Caco-2 (cell line): ENCODE data around the gene SP3. TPM values are rescaled to one million over a fixed set of nuclear protein-coding genes. Genes with fewer than 3 reads are reported as not detected.

ENCODE experiments used
- BruUV-seq: library from RNA; stranded (reverse); fragments of 400-500 nt; replicated peaks from 2 replicates; lab custom pipeline; 2021; lab: Mats Ljungman, UMichigan
- CTCF ChIA-PET: fragments of 300-600 bp; sonication (Branson Sonifier 250); formaldehyde crosslinking; loops from one replicate; lab custom pipeline; 2022; ENCODE audit warnings: antibody characterized with exemption; lab: Charles Lee
- POLR2A ChIA-PET: fragments of 300-600 bp; sonication (Branson Sonifier 250); formaldehyde crosslinking; loops from one replicate; lab custom pipeline; 2022; ENCODE audit warnings: antibody characterized with exemption; lab: Charles Lee
- DNase-seq, 2 experiments: peaks; one replicate each; pipeline versions ENCODE4 v3.0.0 to v3.0.0-alpha.2; 2020 to 2022
- H3K27me3 ChIP-seq: replicated peaks from 2 replicates; pipeline ENCODE4 v1.6.0; 2011; ENCODE audit warnings: low read length; ENCODE audit not compliant: control insufficient read depth, insufficient read depth
- H3K36me3 ChIP-seq: 2 replicates; pipeline ENCODE4 v1.5.1; 2011; ENCODE audit warnings: low read length; ENCODE audit not compliant: control insufficient read depth, insufficient read depth
- H3K4me1 ChIP-seq: fragments of 250-450 bp; sonication (Bioruptor Pico); 2 replicates; pipeline ENCODE4 v1.5.1; 2020; ENCODE audit warnings: mild to moderate bottlenecking
- H3K4me3 ChIP-seq: 2 replicates; pipeline ENCODE4 v1.5.1; 2011; ENCODE audit warnings: low read depth, mild to moderate bottlenecking, control low read depth, low read length
- H3K9me3 ChIP-seq: fragments of 250-450 bp; sonication (Bioruptor Pico); 2 replicates; pipeline ENCODE4 v1.5.1; 2020; ENCODE audit warnings: mild to moderate bottlenecking, moderate library complexity
- H3K27ac Mint-ChIP-seq: one replicate; pipeline ENCODE4 v1.8.0; 2022; ENCODE audit warnings: mixed read lengths; ENCODE audit not compliant: unreplicated experiment
- H3K27me3 Mint-ChIP-seq: one replicate; pipeline ENCODE4 v1.8.0; 2022; ENCODE audit warnings: mixed read lengths; ENCODE audit not compliant: insufficient read depth, unreplicated experiment
- H3K36me3 Mint-ChIP-seq: one replicate; pipeline ENCODE4 v1.8.0; 2022; ENCODE audit warnings: mild to moderate bottlenecking, mixed read lengths; ENCODE audit not compliant: insufficient read depth, unreplicated experiment
- H3K4me1 Mint-ChIP-seq: one replicate; pipeline ENCODE4 v1.8.0; 2022; ENCODE audit warnings: low read depth, mixed read lengths; ENCODE audit not compliant: unreplicated experiment
- H3K4me3 Mint-ChIP-seq: one replicate; pipeline ENCODE4 v1.8.0; 2022; ENCODE audit warnings: mild to moderate bottlenecking, moderate library complexity, mixed read lengths; ENCODE audit not compliant: unreplicated experiment
- H3K9me3 Mint-ChIP-seq: one replicate; pipeline ENCODE4 v1.8.0; 2022; ENCODE audit warnings: mixed read lengths; ENCODE audit not compliant: unreplicated experiment
- intact Hi-C: fragments of 100-400 bp; cut with micrococcal nuclease; formaldehyde crosslinking; loops from one replicate; pipeline ENCODE4 v1.10.0; 2022; ENCODE audit not compliant: unreplicated experiment
- total RNA-seq: library from RNA; stranded (reverse); gene quantifications from 2 replicates; pipeline ENCODE4 v1.2.3, GENCODE V29; 2022
- TF ChIP-seq, protein P1 (sequence below), 2 experiments: fragments of 200-600 bp in 1 of 2; IDR thresholded peaks; 1 replicate in 1 of 2; 2 replicates in 1 of 2; pipeline versions ENCODE4 v1.5.1 to v1.8.0; 2011 to 2022; ENCODE audit warnings: antibody characterized with exemption in 1 of 2, control low read depth in 1 of 2, inconsistent platforms in 1 of 2, low read depth in 1 of 2, low read length in 1 of 2, mild to moderate bottlenecking in 1 of 2, moderate library complexity in 1 of 2; ENCODE audit not compliant: insufficient read depth in 1 of 2, severe bottlenecking in 1 of 2, unreplicated experiment in 1 of 2

The SP3 gene
- total RNA-seq, 1 experiment from 2014 or later = 111 TPM

DNA sequence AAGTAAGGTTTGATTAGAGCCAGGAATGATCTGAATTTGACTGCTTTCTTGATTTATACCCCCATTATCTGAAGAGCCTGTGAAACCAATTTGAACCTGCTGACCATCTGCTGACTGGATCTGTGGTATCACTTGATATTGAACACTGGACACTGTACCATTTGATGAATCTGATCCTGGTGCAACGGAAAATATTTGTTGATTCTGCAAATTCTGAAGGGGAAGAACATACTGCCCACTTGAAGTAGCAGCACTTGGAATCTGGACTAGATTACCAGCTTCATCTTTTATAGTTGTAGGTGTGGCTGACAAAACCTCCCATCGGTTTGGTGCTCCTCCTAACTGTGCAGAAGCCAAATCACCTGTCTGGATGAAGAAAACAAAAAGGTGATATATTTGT, 9.3 kb downstream of the SP3 start:
- ChIA-PET POLR2A (no interaction called here), CTCF (no interaction called here)
- H3K27me3 ChIP-seq = no peaks in the 10 kb centered on the region
- intact Hi-C loops = no loop called here
- H3K4me3 Mint-ChIP-seq = no peak overlapping the region
- TF ChIP-seq, protein P1, sequence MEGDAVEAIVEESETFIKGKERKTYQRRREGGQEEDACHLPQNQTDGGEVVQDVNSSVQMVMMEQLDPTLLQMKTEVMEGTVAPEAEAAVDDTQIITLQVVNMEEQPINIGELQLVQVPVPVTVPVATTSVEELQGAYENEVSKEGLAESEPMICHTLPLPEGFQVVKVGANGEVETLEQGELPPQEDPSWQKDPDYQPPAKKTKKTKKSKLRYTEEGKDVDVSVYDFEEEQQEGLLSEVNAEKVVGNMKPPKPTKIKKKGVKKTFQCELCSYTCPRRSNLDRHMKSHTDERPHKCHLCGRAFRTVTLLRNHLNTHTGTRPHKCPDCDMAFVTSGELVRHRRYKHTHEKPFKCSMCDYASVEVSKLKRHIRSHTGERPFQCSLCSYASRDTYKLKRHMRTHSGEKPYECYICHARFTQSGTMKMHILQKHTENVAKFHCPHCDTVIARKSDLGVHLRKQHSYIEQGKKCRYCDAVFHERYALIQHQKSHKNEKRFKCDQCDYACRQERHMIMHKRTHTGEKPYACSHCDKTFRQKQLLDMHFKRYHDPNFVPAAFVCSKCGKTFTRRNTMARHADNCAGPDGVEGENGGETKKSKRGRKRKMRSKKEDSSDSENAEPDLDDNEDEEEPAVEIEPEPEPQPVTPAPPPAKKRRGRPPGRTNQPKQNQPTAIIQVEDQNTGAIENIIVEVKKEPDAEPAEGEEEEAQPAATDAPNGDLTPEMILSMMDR (IDR thresholded peaks at IDR 0.05; ENCODE audit: insufficient read depth in 1 of 2, low read depth in 1 of 2, low read length in 1 of 2, severe bottlenecking in 1 of 2, unreplicated experiment in 1 of 2) = no peak
- BruUV-seq = no TSS peak
- no peaks in the 10 kb centered on the region for H3K27me3 Mint-ChIP-seq
- H3K27ac Mint-ChIP-seq = no peak overlapping the region
- H3K4me1 Mint-ChIP-seq = peaks cover 29% of the 10 kb centered on the region
- H3K36me3 ChIP-seq = peaks cover 6% of the 10 kb centered on the region
- H3K4me1 ChIP-seq = peaks cover 46% of the 10 kb centered on the region
- no peak overlapping the region for H3K4me3 ChIP-seq
- H3K9me3 ChIP-seq = no peaks in the 10 kb centered on the region
- H3K9me3 Mint-ChIP-seq = no peaks in the 10 kb centered on the region
- H3K36me3 Mint-ChIP-seq = peaks cover 78% of the 10 kb centered on the region
- DNase-seq = no peak

DNA sequence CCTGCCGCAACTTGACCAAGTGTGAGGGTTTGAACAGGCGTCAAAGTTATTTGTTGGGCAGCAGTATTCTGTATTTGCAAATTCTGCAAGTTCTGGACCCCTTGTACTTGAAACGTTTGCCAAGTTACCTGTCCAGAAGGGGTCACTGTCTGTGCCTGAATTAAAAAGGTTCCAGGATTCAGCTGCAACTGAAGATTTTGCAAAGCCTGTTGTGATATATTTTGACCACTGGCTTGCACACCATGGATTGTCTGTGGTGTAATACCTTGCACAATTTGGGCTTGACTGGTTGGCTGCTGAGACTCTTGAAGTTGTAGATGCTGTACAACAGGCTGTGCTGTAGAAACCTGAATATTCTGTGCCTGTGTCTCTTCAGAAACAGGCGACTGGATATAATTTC, 10.2 kb downstream of the SP3 start:
- Histone ChIP-seq H3K36me3 (peaks cover 6% of the 10 kb centered on the region), H3K4me1 (peaks cover 42% of the 10 kb centered on the region), H3K9me3 (no peaks in the 10 kb centered on the region), H3K4me3 (no peak overlapping the region), H3K27me3 (no peaks in the 10 kb centered on the region)
- H3K4me3 Mint-ChIP-seq = no peak overlapping the region
- DNase-seq = peak in 1 of 2 experiments; percentile 48
- ChIA-PET CTCF (no interaction called here), POLR2A (no interaction called here)
- H3K36me3 Mint-ChIP-seq = peaks cover 72% of the 10 kb centered on the region
- TF ChIP-seq, protein P1 (IDR thresholded peaks at IDR 0.05; ENCODE audit: insufficient read depth in 1 of 2, low read depth in 1 of 2, low read length in 1 of 2, severe bottlenecking in 1 of 2, unreplicated experiment in 1 of 2) = peak in 1 of 2 experiments; percentile 50
- H3K4me1 Mint-ChIP-seq = peaks cover 26% of the 10 kb centered on the region
- intact Hi-C loops = no loop called here
- BruUV-seq = no TSS peak
- H3K27ac Mint-ChIP-seq = no peak overlapping the region
- no peaks in the 10 kb centered on the region for H3K9me3 Mint-ChIP-seq
- no peaks in the 10 kb centered on the region for H3K27me3 Mint-ChIP-seq

DNA sequence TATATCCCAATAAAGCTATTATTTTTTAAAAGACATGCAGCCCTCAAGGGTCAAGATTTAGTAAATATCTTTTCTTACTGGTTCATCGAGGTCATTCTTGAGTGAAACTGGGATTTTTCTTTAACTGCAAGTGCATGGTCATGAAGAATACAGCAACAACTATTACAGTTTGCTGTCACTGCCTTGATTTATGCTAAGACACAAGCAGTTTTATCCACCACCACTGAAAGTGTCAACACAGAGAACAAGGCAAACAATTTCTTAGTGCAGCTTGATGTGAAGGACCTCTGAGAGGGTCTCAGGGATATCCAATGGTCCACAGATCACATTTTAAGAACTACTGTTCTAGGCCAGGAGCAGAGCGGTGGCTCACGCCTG, 12.1 kb downstream of the SP3 start:
- TF ChIP-seq, protein P1 (IDR thresholded peaks at IDR 0.05; ENCODE audit: insufficient read depth in 1 of 2, low read depth in 1 of 2, low read length in 1 of 2, severe bottlenecking in 1 of 2, unreplicated experiment in 1 of 2) = no peak
- ChIA-PET POLR2A (no interaction called here), CTCF (no interaction called here)
- Mint-ChIP-seq H3K4me3 (no peak overlapping the region), H3K27ac (no peak overlapping the region), H3K36me3 (peaks cover 52% of the 10 kb centered on the region), H3K9me3 (no peaks in the 10 kb centered on the region), H3K4me1 (peaks cover 9% of the 10 kb centered on the region), H3K27me3 (no peaks in the 10 kb centered on the region)
- Histone ChIP-seq H3K9me3 (no peaks in the 10 kb centered on the region), H3K27me3 (no peaks in the 10 kb centered on the region), H3K4me1 (peaks cover 44% of the 10 kb centered on the region), H3K36me3 (peaks cover 6% of the 10 kb centered on the region), H3K4me3 (no peak overlapping the region)
- DNase-seq = no peak
- intact Hi-C loops = no loop called here
- no TSS peak for BruUV-seq
